HUES48 (cell line): ENCODE data around the gene JOSD2.
"Not testable (repeated sequence)": the region's sequence is repeated elsewhere in the genome, so short reads cannot be mapped to it uniquely, and the experiment has no call there.

Source experiments
- H3K27ac ChIP-seq: one replicate; pipeline ENCODE4 v1.7.0; 2013; ENCODE audit warnings: low read depth, low read length, inconsistent platforms
- H3K27me3 ChIP-seq: 2 replicates; pipeline ENCODE4 v1.6.1; 2013; ENCODE audit warnings: mild to moderate bottlenecking, low read length; ENCODE audit not compliant: control insufficient read depth, insufficient read depth
- H3K36me3 ChIP-seq: 2 replicates; pipeline ENCODE4 v1.6.1; 2013; ENCODE audit warnings: low read length; ENCODE audit not compliant: control insufficient read depth, insufficient read depth
- H3K4me1 ChIP-seq: 2 replicates; pipeline ENCODE4 v1.6.1; 2013; ENCODE audit warnings: mild to moderate bottlenecking, low read length; ENCODE audit not compliant: control insufficient read depth, insufficient read depth
- H3K4me3 ChIP-seq: 2 replicates; pipeline ENCODE4 v1.5.1; 2013; ENCODE audit warnings: mild to moderate bottlenecking, low read depth, low read length
- H3K9ac ChIP-seq: 2 replicates; pipeline ENCODE4 v1.6.1; 2013; ENCODE audit warnings: mild to moderate bottlenecking, low read depth, low read length, moderate library complexity
- H3K9me3 ChIP-seq: 2 replicates; pipeline ENCODE4 v1.6.1; 2013; ENCODE audit warnings: low read length; ENCODE audit not compliant: control insufficient read depth, insufficient read depth

JOSD2 gene

DNA sequence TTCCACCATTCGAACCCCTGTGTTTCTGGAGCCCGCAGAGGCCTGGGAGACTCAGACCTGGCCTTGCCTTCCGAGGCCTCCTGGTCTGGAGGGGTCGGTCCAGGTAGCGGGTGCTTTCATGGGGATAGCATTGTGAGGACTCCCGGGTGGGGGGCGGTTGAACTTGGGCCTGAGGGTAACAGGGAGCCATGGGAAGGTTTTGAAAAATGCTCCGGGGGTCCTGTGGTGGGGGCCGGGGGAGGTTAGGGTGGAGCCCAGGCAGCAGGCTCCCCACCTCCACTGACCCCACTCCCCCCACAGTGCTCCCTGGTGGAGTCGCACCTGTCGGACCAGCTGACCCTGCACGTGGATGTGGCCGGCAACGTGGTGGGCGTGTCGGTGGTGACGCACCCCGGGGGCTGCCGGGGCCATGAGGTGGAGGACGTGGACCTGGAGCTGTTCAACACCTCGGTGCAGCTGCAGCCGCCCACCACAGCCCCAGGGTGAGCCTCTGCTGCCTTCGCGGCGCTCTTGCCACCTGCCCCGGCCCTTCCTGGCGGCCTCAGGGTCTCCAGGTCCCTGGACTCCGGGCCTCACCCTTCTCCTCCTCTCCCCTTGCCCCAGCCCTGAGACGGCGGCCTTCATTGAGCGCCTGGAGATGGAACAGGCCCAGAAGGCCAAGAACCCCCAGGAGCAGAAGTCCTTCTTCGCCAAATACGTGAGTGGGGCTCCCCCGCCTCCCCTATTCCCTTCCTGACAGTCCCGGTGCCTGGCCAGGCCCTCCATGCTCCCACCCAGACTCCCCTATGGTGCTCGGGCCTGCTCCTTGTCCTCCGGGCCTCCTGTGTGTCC is 30.5 kb downstream of the JOSD2 start:
- Histone ChIP-seq H3K9ac (no peak overlapping the region), H3K36me3 (peaks cover 42% of the 10 kb centered on the region)

DNA sequence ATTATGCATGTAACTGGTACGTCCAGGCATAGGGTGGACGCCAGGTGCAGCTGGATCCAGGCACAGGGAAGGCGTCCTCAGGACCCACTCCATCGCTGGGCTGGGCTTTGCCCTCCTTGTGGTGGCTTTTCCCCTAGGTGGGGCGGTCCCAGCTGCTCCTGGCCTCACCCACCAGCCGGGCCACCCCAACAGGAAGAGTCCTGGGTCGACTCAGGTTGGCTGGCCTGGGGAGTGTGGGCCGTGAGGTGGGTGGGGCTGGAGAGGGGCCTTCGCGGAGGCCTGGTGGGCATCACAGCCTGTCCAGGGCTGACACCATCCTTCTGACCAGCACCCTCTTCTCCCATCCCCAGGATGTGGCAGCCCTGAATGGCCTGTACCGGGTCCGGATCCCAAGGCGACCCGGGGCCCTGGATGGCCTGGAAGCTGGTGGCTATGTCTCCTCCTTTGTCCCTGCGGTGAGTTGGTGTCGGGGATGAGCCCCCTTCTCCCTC is 31.2 kb downstream of the JOSD2 start:
- Histone ChIP-seq H3K27me3 (no peaks in the 10 kb centered on the region), H3K9me3 (0 out of 2 replicates have a peak, but pooled peaks cover 5% of the 10 kb centered on the region), H3K36me3 (peaks cover 42% of the 10 kb centered on the region), H3K4me1 (no peaks in the 10 kb centered on the region), H3K27ac (no peak overlapping the region), H3K9ac (no peak overlapping the region), H3K4me3 (no peak overlapping the region)

More for the DNA sequence above, 30.5 kb downstream of the JOSD2 start:
- Histone ChIP-seq H3K27ac (no peak overlapping the region), H3K4me1 (no peaks in the 10 kb centered on the region), H3K9me3 (peaks cover 6% of the 10 kb centered on the region; the same call in 1 of the 2 replicates), H3K27me3 (no peaks in the 10 kb centered on the region), H3K4me3 (no peak overlapping the region)

DNA sequence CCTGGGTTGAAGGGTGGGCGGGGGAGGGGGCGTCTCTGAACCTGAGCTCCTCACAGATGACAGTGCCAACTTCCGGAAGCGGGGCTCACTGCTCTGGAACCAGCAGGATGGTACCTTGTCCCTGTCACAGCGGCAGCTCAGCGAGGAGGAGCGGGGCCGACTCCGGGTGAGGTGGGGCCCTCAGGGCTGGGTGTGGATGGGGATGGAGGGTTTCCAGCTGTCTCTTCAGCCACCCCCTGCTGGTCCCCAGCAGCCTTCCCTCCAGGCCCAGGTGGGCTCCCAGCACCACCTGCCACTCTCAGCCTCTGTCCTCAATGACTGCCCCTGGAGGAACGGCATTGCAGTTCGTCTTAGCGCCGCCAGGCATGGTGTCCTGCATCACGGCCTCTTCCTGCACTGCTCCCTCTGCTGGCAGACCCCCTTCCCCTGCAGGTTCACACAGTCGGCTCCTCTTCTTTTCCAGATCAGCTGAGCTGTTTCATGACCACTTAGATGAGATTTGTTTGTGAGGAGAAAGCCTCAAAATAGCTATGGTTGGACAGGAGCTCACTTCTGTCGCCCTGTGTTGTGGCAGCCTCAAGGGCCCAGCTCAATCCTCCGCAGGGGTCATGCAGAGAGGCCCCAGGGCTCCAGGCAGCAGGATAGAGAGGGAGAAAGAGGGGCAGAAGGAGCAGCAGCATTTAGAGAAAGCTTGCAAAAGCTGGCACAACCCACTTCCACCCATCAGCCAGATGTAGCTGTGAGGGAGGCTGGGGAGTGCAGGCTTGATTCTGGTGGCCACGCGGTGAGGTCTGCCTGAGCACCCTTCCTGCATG is 31.9 kb downstream of the JOSD2 start:
- Histone ChIP-seq H3K4me3 (no peak overlapping the region), H3K27me3 (no peaks in the 10 kb centered on the region), H3K27ac (no peak overlapping the region), H3K36me3 (peaks cover 42% of the 10 kb centered on the region), H3K4me1 (no peaks in the 10 kb centered on the region), H3K9me3 (0 out of 2 replicates have a peak, but pooled peaks cover 5% of the 10 kb centered on the region), H3K9ac (no peak overlapping the region)

DNA sequence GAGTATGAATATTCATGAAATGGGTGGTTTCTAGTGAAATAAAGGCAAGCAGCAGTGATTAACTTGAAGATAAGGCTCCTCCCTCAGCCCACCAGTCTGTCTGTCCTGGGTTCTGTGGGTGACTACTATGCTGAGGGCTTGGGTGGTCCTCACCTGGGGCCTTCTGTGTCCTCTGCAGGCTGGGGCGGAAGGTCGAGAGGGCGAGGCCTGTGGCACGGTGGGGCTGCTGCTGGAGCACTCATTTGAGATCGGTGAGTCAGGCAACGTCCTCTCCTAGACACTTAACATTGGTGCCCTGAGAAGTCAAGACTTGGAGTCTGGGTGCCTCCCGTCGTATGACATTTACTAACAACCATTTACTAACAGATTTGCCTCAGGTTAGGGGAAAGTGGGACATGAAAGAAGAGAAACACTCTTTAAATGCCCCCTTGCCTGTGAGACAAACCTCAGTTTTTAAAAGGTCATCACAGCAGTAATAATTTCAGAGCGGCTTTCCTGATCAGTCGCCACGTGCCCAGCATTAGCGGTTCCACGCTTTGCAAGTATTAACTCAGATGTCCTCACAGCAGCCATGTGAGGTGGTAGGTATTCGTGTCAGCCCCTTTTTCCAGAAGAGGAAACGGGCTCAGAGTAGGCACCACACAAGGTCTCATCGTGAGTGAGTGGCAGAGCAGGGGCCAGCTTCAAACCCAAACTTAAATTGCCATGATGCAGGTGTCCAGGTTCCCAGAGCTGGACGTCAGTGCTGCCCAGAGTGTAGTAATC is 33.1 kb downstream of the JOSD2 start:
- H3K27ac ChIP-seq, result no peak overlapping the region
- peak overlapping the region; percentile 90; the same call in 1 of the 2 replicates for H3K4me3 ChIP-seq
- no peak overlapping the region for H3K9ac ChIP-seq
- H3K9me3 ChIP-seq, result 0 out of 2 replicates have a peak, but pooled peaks cover 5% of the 10 kb centered on the region
- no peaks in the 10 kb centered on the region for H3K27me3 ChIP-seq
- H3K36me3 ChIP-seq, result peaks cover 37% of the 10 kb centered on the region
- no peaks in the 10 kb centered on the region for H3K4me1 ChIP-seq

DNA sequence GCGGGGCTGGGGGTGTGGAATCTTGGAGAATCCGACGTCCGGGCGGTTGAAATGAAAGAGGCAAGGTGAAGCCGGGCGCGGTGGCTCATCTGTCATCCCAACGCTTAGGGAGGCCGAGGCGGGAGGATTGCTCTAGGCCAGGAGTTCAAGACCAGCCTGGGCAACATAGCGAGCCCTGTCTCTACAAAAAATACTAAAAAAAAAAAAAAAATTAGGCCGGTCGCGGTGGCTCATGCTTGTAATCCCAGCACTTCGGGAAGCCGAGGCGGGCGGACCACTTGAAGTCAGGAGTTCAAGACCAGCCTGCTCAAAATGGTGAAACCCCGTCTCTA is 34.1 kb downstream of the JOSD2 start:
- Histone ChIP-seq H3K27ac (peak overlapping the region; percentile 96), H3K9ac (no peak overlapping the region), H3K4me1 (no peaks in the 10 kb centered on the region), H3K36me3 (peaks cover 35% of the 10 kb centered on the region), H3K27me3 (no peaks in the 10 kb centered on the region), H3K9me3 (0 out of 2 replicates have a peak, but pooled peaks cover 5% of the 10 kb centered on the region), H3K4me3 (peak overlapping the region; percentile 90)

DNA sequence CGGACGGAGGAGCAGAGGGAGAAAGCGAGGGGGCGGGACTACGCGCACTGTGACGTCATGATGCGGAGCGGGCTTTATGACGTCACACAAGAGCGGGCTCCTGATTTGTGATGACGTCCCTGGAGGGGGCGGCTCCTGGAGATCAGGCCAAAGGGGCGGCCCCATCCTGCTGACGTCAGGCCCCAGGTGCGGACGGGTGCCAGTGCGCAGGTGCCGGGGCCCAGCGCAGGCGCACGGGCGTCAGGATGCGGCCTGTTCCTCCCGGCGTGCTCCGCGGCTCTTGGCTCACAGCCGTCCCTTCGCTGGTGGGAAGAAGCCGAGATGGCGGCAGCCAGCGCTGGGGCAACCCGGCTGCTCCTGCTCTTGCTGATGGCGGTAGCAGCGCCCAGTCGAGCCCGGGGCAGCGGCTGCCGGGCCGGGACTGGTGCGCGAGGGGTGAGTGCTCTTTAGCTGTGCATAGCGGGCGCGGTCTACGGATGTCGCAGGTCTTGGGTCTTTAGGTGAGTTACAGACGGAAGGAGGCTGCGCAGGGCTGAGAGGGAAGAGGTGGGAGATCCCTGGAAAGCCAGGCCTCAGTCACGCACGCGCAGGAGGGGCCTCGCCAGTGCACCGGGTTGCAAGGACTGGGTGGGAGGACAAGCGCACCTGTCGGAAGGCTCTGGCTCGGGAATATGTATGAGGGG is 34.6 kb downstream of the JOSD2 start, which contains the start of the genes EMC10 and GARIN5A:
TSS of gene EMC10 (plus strand) at position 284 of the 683 bp plus-strand sequence. CDS start at position 322, 38 bp downstream.
TSS of gene GARIN5A (minus strand) at position 625 of the 683 bp plus-strand sequence. CDS start at position 165, 460 bp downstream.
- Histone ChIP-seq H3K9me3 (0 out of 2 replicates have a peak, but pooled peaks cover 5% of the 10 kb centered on the region), H3K27ac (peak within 1 kb of the TSS; percentile 96), H3K27me3 (no peaks in the 10 kb centered on the region), H3K4me3 (peak within 1 kb of the TSS; percentile 90), H3K9ac (peak within 1 kb of the TSS; percentile 88), H3K36me3 (peaks cover 30% of the 10 kb centered on the region), H3K4me1 (no peaks in the 10 kb centered on the region)

DNA sequence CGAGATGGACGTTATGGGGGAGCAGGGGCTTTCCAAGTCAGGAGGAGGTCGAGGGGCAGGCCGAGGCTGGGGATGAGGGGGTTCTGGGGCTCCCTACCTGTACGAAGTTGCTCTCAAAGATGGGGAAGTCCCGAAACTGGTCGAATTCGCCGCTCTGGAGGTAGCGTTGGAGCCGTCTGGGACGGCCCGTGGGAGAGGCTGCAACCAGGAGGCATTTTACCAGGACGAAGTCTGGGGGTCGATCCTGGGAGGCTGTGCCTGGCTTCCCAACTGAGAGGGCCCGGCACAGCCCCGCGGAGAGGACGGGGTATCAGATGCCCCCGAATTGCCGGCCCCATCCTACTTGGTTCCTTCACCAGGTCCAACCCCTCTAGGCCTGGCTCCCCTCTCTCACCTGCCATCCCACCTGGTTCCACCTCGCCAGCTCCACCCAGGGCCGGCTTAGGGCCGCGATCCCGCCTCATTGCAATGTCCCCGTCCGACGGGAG is 35.2 kb downstream of the JOSD2 start:
- H3K9ac ChIP-seq, result no peak overlapping the region

DNA sequence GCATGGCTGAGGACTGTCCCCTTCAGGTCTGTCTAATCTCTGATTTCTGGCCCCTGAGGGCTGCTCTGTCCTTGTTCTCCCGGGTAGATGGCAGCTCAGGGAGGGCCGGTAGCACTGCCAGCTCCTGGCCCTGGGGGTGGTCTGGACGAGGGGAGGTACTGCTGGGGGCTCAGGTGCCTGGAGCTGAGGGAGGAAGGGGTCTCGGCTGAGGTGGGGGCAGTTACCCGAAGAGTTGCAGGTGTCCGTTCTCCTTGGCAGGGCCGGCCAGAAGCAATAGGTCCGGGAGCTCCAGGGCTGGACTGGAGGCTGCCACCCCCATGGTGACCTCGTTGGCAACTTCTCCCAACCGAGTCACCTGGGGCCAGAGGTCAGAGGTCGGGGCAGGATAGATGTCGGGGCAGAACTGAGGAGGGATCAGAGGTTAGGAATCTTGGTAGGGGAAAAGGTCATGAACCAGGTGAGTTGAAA is 35.9 kb downstream of the JOSD2 start:
- no peak overlapping the region for H3K9ac ChIP-seq
- no peaks in the 10 kb centered on the region for H3K27me3 ChIP-seq
- H3K9me3 ChIP-seq, result 0 out of 2 replicates have a peak, but pooled peaks cover 5% of the 10 kb centered on the region
- no peaks in the 10 kb centered on the region for H3K4me1 ChIP-seq
- no peak overlapping the region for H3K4me3 ChIP-seq
- H3K27ac ChIP-seq, result no peak overlapping the region
- H3K36me3 ChIP-seq, result peaks cover 19% of the 10 kb centered on the region

More for the DNA sequence above, 35.2 kb downstream of the JOSD2 start:
- no peaks in the 10 kb centered on the region for H3K27me3 ChIP-seq
- H3K4me3 ChIP-seq, result peak overlapping the region; percentile 90; the same call in 1 of the 2 replicates
- H3K36me3 ChIP-seq, result peaks cover 25% of the 10 kb centered on the region
- H3K27ac ChIP-seq, result no peak overlapping the region
- H3K4me1 ChIP-seq, result no peaks in the 10 kb centered on the region
- 0 out of 2 replicates have a peak, but pooled peaks cover 5% of the 10 kb centered on the region for H3K9me3 ChIP-seq

DNA sequence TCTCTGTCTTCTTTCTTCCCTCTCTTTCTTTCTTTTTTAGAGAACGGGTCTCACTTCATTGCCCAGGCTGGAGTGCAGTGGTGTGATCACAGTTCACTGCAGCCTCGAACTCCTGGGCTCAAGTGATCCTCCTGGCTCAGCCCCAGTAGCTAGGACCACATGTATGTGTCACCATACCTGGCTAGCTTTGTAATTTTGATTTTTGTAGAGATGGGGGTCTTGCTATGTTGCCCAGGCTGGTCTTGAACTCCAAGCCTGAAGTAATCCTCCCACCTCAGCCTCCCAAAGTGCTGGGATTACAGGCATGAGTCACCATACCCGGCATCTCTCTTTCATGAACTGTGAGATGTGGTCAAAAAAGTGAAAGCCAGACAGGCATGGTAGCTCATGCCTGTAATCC is 37.7 kb downstream of the JOSD2 start:
- not testable (repeated sequence) for H3K27me3 ChIP-seq, H3K4me3 ChIP-seq, H3K27ac ChIP-seq, H3K4me1 ChIP-seq, H3K9me3 ChIP-seq, H3K9ac ChIP-seq, H3K36me3 ChIP-seq
